NCI-H82 treated with DMSO at 0.1 percent for 48 hours (cell line): ENCODE measurements around the gene GPR153.

Experiments
- DNase-seq: peaks from one replicate; lab custom pipeline; 2025; ENCODE audit not compliant: unreplicated experiment; lab: John Stamatoyannopoulos, UW

GPR153 gene

GRCh38 chr1:6287029-6287428 is 26.1 kb upstream of the GPR153 start:
- DNase-seq: no peak

GRCh38 chr1:6286266-6286665 is 25.4 kb upstream of the GPR153 start:
- no peak for DNase-seq

DNA sequence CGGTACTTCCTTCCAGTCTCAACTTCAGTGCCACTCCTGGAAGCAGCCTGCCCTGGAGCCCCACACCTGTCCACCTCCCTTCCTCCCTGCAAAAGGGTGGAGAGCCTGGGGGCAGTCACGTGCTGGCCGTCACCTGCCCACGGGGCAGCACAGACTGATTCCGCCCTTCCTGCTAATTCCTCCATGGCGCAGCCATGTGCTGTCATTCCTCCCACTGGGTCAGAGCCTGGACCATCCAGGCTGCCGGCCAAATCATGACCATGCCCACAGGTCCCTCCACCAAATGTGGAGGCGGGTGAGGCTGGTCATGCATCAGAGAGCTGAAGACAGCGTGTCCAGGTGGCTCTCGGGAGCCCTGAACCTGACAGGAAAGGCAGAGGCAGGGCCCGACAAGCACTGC is 24.4 kb upstream of the GPR153 start:
- DNase-seq: no peak

DNA sequence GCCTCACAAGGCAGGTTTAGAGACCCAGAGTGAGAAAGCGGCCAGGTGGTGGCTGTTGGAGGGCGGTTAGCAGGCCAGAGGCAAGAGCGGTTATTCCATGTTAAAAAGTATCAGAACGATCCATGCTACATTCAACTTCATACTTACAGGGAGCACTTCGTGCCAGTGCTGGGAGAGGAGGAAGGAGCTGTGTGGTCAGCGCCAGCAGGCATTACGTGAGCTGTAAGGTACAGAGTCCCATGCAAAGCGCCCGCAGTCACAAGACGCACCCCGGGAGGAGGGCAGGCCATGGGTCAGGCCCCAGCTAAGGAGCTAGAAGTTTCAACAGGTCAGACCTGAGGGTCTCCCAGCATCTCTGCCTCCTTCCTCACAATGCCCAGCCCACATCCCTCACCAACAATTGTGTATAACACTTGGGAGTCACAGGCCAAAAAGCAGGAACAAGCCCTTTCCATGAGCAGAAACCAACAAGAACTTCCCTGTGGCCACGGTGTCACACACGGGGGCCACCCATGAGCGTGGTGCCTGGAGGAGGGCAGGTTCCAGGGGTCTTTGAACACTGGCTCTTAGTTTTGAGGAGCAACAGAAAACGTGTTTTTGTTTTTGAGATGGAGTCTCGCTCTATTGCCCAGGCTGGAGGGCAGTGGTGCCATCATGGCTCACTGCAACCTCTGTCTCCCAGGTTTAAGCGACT is 21.8 kb upstream of the GPR153 start:
- DNase-seq: no peak

DNA sequence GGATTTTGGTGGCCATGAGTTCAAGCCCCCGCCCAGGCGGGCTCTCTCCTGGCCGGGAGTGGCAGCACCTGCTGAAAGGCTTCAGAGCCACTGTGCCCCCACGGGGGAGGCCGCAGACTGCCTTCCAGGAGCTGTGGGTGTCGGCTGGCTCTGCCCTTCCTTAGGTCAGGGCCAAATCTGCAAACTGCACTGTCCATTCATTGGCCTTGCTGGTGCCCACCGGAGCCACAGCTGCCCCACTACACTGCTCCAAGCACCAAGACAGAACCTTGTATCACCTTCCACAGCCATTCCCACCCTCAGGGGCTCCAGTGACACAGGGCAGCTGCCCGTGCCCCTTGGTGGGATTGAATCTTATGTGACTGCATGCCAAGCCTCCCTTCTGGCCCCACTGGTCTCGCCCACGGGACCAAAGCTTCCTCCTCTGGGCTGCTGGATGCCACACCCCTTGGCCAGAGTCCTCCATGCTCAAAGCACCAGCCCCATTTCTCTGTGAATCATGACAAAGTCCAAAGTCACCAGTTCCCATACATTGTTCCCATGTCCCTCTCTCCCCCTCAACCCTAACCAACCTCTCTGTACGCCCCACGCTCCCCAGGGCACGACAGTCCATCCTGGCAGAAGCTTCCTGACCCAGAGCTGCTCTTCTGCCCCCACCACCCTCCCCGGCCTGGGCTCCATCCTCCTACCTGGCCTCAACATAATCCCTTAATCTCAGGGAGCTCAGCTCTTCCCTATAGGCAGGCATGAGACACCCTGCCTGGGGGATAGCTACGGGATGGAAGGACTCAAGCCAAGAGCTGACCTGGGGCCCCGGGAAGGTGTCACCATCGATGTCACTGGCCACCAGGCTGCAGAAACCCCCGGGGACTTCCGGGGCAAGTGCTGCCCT is 20.9 kb upstream of the GPR153 start:
- DNase-seq: no peak

DNA sequence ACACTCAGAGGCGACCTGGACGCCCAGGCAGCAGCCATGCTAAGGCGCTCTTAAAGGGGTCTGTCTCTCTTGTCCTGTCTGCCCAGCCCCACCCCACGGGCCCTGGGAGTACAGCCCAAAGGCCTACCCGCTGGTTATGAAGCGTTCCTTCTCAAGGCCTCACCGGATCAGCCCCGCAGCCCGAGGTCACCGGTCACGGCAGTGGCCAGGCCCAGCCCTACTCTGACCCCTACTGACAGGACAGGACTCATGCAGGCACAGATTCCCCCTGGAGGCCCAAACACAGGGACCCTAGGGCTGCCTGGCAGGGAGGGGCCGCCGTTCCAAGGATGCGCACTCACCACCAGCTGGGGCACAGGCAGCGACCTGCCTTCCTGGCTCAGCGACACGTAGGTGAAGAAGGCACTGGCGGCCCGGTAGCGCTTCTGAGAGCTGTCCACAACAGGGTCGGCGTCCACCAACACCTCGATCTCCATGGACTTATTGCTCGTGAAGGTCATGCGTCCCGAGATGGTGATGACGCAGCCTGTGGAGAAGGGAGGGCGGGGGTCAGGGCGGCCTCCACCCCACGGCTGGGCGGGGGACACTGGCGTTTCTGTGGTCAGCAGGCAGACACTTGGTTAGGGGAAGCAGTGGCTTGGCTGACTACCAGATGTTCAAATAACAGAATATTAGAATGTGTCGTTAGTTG is 20.0 kb upstream of the GPR153 start:
- no peak for DNase-seq

DNA sequence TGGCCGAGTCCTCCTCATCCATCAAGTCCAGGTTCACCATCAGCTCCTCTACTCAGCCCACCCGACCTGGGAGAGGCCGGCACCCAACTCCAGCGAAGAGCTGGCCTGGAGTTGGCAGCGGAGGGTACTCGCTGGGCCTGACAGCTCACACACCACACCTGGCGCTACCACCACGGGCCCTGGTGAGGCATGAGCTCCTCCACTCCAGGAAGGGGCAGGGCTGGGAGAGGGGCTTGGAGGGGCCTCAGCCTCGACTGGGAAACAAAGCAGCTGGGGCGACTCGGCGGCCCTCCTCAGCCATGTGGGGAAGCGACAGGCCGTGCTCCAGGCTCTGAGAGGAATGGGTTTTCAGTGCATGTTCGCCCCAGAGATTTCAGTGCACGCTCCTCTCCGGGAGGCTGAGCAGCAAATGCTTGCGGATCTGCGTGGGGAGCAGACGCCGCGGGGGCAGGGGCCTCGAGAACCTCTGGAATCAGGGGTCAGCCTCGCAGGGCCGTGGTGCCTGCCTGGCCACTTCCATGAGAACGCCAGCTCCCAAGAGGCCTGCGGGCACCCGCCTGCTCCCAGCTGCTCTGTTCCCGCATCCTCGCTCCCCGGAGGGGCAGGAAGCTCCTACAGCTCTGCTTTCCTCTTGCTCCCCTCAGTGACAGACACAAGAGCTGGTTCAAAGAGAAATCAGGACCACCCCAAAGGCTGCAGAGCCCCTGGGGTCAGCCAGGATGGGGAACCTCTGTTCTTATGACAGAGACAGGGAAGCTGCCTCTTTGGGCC is 18.9 kb upstream of the GPR153 start:
- DNase-seq: no peak

DNA sequence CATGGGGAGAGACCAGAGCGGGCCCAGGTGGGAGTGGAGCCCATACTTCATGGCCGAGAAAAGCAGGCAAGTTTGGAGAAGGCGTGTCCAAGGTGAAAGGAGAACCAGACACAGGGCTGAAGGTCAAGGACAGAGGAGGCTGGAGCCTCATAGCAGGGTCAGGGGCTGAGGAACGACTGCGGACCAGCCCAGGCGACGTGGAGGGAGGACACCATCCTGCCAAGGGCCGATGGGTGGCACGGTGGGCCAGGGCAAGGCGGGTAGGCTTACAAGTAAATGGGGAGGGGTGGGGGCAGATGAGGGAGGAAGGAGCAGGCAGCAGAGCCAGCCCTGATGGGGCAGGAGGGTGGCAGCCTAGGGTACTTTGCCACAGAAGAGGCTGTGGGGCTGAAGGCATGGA is 18.2 kb upstream of the GPR153 start:
- no peak for DNase-seq

DNA sequence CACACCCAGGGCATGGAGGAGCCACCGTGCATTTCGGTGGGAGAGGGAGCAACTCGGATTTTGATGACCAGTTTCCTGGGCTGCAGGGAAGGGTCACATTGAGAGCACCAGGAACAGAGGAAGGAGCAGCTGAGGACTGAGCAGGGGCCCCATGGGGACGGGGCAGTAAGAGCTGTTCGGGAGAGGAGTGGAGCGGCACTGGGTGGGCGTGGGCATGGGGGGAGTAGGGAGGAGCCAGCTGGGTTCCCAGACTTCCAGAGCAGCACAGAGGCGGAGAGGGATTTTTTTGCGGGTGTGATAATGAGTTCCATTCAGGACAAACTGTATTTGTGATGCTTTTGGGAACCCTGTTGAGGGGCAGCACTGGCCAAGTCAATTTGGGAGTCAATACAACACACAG is 17.4 kb upstream of the GPR153 start:
- DNase-seq: no peak

- DNase-seq: no peak
These were observed 16.1 kb upstream of the GPR153 start for GRCh38 chr1:6276811-6277555.

DNA sequence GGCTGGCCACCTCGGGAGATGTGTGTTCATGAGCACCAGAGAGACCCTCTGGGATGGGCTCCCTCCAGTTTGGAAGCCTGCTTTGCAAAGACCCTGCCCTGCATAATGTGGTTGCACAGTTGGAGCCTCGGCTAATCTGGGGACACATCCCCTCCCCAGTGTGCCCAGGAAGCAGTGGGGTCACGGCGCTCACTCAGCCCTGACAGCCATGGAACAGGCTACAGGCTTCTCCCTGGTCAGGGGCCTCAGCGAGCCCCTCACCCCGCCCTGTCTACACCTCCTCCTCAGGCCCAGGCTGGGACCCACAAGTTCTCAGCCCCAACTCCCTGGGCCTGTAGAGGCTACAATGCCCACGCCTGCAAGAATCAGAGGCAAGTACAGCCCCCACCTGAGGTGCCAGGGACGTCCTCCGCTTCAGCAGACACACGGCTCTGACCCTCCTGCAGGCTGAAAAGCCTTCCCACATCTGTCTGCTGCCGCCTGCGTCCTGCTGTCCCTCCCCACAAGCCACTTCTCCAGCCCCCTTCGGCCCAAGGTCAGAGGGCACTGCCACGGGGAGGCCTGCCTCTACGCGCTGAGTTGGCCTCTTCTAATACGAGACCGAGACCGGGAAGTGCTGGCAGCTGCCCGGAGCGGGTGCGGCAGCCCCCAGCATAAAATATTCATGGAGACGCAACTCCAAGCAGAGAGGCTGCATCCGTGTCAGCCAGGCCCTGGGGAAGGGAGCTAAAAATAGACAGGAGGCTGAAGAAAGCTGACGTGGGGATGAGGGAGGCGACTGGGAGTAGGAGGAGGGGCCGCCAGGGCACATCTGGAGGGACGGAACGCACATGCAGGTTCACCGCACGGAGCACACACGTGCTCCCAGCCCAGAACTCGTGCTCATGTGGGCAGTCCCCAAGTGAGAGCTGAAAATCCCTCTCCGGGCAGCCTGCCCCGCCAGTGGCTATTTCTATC is 15.2 kb upstream of the GPR153 start:
- peak; percentile 37 for DNase-seq

DNA sequence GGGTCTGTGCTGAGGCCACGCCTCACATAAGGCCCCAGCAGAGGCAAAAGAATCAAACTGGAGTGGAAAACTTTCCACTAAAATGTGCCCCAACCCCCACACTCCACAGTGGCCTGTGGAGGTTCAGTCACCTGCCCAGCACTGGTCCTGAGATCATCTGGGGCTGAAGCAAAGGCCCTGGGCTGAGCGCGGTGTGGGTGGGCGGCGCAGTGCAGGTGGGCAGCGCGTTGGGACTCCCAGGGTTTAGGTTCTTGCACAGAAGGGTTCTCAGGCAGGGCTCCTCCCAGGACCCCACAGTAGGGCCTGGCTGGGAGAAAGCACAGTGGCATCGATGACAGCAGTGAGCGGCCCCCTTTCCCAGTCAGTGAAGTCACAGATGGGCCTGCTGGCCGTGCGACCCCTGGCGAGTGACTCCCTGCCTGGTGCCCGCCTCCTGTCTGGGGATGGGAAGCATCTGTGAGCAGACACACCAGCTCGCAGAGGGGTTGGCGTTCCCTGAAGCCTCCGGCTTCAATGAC is 13.8 kb upstream of the GPR153 start:
- no peak for DNase-seq

DNA sequence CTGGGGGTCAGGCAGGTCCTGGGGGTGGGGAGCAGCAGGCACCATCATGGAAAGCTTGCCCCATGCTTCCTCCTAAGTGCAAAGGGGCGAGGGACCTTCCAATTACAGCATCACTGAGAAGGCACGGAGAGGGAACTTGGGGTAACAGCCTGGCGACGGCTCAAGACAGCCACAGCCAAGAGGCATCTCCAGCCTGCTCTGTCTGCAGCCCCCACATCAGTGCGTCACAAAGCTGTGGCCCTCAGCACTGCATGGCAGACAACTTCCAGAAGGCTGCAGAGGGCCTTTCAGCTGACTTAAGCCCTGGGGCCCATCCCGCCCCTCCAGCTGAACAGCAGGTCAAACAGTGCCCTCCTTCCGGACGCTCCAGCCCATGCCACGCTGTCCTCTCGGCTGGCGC is 13.2 kb upstream of the GPR153 start:
- no peak for DNase-seq

GRCh38 chr1:6273380-6273891 is 12.5 kb upstream of the GPR153 start:
- no peak for DNase-seq

- no peak for DNase-seq
These were observed 12.0 kb upstream of the GPR153 start for GRCh38 chr1:6272868-6273267.

DNA sequence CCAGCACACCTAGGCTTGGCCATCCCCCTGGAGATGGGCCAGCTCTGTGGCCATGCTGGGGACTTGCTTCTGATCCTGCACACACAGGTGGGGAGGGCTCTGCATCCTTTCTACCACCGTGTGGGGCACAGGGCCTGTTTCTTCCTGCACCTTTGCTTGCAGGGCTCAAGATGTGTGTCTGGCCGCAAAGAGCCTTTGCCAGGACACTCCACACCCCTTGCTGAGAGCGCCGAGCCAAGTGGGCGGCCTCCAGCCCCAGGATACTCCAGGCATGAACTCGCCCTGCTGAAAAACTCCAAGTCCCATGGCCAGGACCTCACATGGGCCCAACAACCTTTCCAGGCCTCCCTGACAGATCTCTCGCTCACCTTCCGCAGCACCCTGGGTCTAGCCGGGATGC is 11.6 kb upstream of the GPR153 start:
- no peak for DNase-seq

DNA sequence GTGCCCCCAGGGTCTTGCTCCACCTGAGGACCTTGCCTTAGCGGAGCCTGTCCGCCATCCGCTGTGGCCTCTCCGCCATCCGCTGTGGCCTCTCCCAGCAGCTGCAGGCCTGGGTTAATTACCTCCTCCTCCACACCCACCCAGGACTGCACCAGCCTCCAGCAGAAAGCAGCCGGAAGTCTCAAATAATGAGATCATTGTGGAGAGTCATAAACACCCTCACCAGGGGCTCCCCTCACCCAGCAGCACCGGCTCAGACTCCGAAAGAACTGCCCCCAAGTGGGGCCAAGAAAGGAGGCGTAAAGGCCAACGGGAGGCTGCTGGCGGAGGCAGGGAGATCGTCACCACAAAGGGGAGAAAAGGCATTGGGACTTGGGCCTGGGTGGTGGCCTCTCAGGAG is 10.7 kb upstream of the GPR153 start:
- DNase-seq: peak; percentile 43

DNA sequence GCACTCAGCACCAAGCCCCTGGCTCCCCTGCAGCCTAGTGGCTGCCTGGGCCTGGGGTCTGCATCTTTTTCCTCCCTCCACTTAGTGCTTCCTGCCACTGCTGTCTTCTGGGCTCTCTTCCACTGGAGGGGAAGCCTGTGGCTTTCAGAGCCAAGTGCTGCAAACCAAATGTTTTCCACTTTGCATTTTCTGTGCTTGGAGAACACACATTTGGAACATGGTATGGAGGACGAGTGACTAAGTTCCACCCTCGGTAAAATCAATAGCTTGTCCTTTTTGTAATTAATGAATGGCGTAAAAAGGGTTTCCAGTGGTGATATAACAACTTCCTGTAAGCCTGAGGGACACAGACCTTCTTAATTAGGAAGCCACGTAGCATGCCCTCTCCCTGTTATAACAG is 10.1 kb upstream of the GPR153 start:
- DNase-seq: no peak

DNA sequence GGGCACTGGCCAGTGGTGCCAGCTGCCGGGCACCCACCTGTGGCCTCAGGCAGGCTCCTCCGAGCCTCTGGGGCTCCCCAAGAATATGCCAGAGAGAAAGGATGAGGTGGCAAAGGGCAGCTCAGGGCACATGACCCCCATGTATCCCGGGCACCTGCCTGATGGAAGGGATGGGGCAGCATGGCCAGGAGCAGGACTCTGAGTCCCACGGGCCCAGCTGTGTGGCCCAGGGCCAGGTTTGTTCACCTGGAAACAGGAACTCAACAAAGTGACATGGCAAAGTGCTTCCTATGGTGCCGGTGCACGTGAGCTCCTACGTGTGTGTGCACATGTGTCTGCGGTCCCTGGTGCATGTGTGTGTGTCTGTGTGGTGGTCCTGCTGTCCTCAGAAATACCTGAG is 9.5 kb upstream of the GPR153 start:
- DNase-seq: no peak
